Testis (tissue), 3 donors: ENCODE data around the gene ANXA4. TPM values are rescaled to one million over a fixed set of nuclear protein-coding genes. Genes with fewer than 3 reads are reported as not detected.

Experiments used
- DNase-seq: peaks from one replicate; pipeline ENCODE4 v3.0.0-alpha.2; 2019
- H3K27ac ChIP-seq, 2 donors: fragments of 200-600 bp; sonication (generic); one replicate each; pipeline ENCODE4 v1.5.1; 2019
- H3K27me3 ChIP-seq: fragments of 200-600 bp; sonication (generic); one replicate; pipeline ENCODE4 v1.5.1; 2019
- H3K36me3 ChIP-seq: fragments of 200-600 bp; sonication (generic); one replicate; pipeline ENCODE4 v1.5.1; 2017; ENCODE audit warnings: low read depth; ENCODE audit errors: missing control alignments
- H3K4me1 ChIP-seq: fragments of 200-600 bp; sonication (generic); one replicate; pipeline ENCODE4 v1.5.1; 2019
- H3K4me3 ChIP-seq, 2 donors: fragments of 200-600 bp; sonication (generic); one replicate each; pipeline ENCODE4 v1.5.1; 2017 to 2019
- H3K9me3 ChIP-seq: fragments of 200-600 bp; sonication (generic); one replicate; pipeline ENCODE4 v1.5.1; 2017
- POLR2A ChIP-seq: fragments of 450-650 bp; IDR thresholded peaks from one replicate; pipeline ENCODE4 v1.6.1; 2017; ENCODE audit warnings: antibody characterized with exemption, mild to moderate bottlenecking, moderate library complexity
- WGBS, 2 donors: methylation state at CpG; one replicate each; pipeline ENCODE4 v1.1.5; 2018; 5-methylcytosine and 5-hydroxymethylcytosine counted together
- intact Hi-C: fragments of 100-400 bp; cut with DNase I; formaldehyde crosslinking; loops from one replicate; pipeline ENCODE4 v1.15.1; 2023; ENCODE audit warnings: low total_unique reads
- polyA plus RNA-seq: library from polyadenylated mRNA; stranded (reverse); fragments of 350-450 nt; fragmentation: Illumina TruSeq; extraction: RNeasy Lipid Tissue Mini Kit (QIAGEN cat#74804); gene quantifications from one replicate; pipeline ENCODE4 v1.2.3, GENCODE V29; 2014; ENCODE audit warnings: low read depth, low replicate concordance; ENCODE audit not compliant: insufficient read depth
- total RNA-seq, 2 donors: library from RNA; depleted of rRNA; stranded (reverse); fragments of >200 nt; gene quantifications; one replicate each; pipeline ENCODE4 v1.2.3, GENCODE V29; 2016
- TF ChIP-seq, protein P1 (sequence below), 3 experiments: fragments of 450-650 bp in 2 of 3; fragments of 200-600 bp in 1 of 3; sonication (generic) in 1 of 3; IDR thresholded peaks; one replicate each; pipeline ENCODE4 v1.5.1; 2016 to 2019; ENCODE audit warnings: antibody characterized with exemption in 3 of 3, mild to moderate bottlenecking in 2 of 3, moderate library complexity in 1 of 3

The ANXA4 gene
- total and polyA plus RNA-seq, 3 donors from 2014 or later, result 27.1 to 71.2 (median 30.2) TPM

DNA sequence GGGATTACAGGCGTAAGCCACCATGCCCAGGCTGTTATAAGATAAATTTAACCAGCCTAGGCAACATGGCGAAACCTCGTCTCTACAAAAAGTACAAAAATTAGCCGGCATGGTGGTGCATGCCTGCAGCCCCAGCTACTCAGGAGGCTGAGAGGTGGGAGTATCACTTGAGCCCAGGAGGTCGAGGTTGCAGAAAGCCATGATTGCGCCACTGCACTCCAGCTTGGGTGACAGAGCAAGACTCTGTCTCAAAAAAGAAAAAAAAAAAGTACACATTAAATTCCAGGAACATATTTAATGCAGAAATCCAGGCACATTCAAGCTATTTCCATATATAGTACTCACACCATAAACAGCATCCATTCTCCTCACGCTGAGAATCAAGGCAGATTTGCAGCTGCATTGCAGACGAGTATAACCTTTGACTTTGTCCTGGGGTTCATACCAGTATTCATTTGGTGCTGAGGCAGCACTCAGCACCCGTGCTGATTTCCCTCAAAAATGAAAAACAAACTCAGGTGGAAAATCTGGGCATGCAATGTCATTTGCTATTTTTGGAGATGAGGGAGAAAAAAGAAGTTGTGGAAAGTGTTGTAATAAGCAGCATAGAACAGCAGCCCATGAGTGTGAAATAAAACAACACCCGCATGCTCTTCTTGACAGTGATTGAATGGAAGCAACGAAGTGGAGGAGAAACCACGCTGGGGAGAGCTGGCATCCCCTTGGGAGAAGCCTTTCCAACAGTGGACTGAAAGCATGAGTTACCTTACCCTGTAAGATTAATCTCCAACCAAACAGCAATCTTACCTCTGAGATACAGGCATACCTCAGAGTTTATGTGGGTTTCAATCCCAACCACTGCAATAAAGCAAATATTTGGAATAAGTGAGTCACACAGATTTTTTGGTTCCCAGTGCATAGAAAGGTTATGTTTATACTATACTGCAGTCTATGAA is 46.8 kb upstream of the ANXA4 start:
- intact Hi-C loops, result no loop called here
- no peak for TF ChIP-seq POLR2A
- TF ChIP-seq, protein P1, sequence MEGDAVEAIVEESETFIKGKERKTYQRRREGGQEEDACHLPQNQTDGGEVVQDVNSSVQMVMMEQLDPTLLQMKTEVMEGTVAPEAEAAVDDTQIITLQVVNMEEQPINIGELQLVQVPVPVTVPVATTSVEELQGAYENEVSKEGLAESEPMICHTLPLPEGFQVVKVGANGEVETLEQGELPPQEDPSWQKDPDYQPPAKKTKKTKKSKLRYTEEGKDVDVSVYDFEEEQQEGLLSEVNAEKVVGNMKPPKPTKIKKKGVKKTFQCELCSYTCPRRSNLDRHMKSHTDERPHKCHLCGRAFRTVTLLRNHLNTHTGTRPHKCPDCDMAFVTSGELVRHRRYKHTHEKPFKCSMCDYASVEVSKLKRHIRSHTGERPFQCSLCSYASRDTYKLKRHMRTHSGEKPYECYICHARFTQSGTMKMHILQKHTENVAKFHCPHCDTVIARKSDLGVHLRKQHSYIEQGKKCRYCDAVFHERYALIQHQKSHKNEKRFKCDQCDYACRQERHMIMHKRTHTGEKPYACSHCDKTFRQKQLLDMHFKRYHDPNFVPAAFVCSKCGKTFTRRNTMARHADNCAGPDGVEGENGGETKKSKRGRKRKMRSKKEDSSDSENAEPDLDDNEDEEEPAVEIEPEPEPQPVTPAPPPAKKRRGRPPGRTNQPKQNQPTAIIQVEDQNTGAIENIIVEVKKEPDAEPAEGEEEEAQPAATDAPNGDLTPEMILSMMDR (IDR thresholded peaks at IDR 0.05), result no peak
- Histone ChIP-seq H3K27me3 (no peaks in the 10 kb centered on the region), H3K4me3 (no peak overlapping the region), H3K36me3 (no peaks in the 10 kb centered on the region), H3K4me1 (no peaks in the 10 kb centered on the region), H3K27ac (no peak overlapping the region), H3K9me3 (no peaks in the 10 kb centered on the region)
- DNase-seq, result no peak
- 70 to 83% methylated on average over 12 of the region's 12 CpGs for WGBS, 2 donors

DNA sequence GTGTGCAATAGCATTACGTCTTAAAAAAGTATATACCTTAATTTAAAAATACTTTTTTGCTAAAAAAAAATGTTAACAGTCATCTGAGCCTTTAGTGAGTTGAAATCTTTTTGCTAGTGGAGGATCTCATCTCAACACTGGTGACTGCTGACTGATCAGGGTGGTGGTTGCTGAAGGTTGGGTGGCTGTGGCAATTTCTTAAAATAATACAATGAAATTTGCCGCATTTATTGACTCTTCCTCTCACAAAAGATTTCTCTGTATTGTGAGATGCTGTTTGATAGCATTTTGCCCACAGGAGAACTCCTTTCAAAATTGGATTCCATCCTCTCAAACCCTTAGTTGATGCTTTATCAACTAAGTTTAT is 46.1 kb upstream of the ANXA4 start:
- Histone ChIP-seq H3K27me3 (no peaks in the 10 kb centered on the region), H3K4me1 (no peaks in the 10 kb centered on the region), H3K27ac (no peak overlapping the region), H3K4me3 (no peak overlapping the region), H3K9me3 (no peaks in the 10 kb centered on the region), H3K36me3 (no peaks in the 10 kb centered on the region)
- TF ChIP-seq, protein P1 (IDR thresholded peaks at IDR 0.05), result no peak
- TF ChIP-seq POLR2A, result no peak
- whole genome bisulfite sequencing, 2 donors, result 73 to 85% methylated on average over 2 of the region's 2 CpGs
- DNase-seq, result no peak
- intact Hi-C loops, result no loop called here

DNA sequence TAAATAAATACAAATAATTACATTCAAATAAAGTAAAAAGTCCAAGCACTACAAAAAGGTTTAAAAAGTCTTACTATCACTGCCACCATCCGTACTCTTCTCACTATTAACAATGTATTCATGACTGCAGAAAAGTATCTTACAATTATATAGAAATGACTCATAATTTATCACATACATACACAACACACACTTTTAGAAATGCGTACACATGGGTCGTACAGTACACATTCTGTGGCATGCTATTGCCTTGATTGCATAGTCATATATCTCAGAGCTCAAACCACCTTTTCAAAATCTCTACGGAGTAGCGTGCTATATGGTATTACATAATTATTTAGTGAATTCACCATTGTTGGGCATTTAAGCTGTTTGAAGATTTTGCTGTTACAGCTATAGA is 41.6 kb upstream of the ANXA4 start:
- intact Hi-C loops, result no loop called here
- TF ChIP-seq, protein P1 (IDR thresholded peaks at IDR 0.05), result no peak
- no peak for TF ChIP-seq POLR2A
- no peak for DNase-seq
- Histone ChIP-seq H3K4me3 (no peak overlapping the region), H3K36me3 (no peaks in the 10 kb centered on the region), H3K9me3 (no peaks in the 10 kb centered on the region), H3K27me3 (no peaks in the 10 kb centered on the region), H3K27ac (no peak overlapping the region), H3K4me1 (no peaks in the 10 kb centered on the region)
- 92 to 95% methylated on average over 5 of the region's 5 CpGs for WGBS, 2 donors

DNA sequence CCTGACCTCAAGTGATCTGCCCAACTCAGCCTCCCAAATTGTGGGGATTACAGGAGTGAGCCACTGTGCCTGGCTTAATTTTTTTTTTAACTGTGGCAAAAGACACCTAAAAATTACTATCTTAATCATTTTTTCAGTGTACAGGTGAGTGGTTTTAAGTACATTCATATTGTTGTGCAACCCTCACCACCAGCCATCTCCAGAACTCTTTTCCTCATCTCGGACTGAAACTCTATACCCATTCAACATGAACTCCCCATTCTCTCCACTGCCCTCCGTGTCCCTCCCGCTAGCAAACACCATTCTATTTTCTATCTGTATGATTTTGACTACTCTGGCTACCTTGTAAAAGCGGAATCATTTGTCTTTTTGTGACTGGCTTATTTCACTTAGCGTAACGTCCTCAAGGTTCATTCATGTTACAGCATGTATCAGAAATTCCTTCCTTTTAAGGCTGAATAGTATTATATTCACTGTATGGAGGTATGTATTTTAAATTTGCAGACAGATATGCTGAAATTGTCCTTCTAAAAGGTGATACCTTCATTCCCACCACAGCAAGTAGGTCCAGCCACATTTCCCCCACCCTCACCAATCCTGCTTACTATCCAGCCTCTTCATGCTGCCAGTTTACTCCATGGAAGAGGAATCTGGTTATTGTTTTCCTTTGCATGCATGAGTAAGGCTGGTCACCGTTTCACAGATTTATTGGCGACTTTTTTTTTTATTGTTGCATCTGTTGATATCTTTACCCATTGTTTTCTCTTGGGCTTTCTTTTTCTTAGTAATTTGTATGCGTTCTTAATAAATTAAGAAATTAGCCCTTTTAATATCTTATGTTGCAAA is 40.6 kb upstream of the ANXA4 start:
- no peak for DNase-seq
- Histone ChIP-seq H3K4me3 (no peak overlapping the region), H3K9me3 (no peaks in the 10 kb centered on the region), H3K4me1 (no peaks in the 10 kb centered on the region), H3K27me3 (no peaks in the 10 kb centered on the region), H3K36me3 (no peaks in the 10 kb centered on the region), H3K27ac (no peak overlapping the region)
- WGBS, 2 donors, result 85 to 90% methylated on average over 9 of the region's 9 CpGs
- intact Hi-C loops, result no loop called here
- TF ChIP-seq, protein P1 (IDR thresholded peaks at IDR 0.05), result no peak
- TF ChIP-seq POLR2A, result no peak
